LNCaP clone FGC (cell line): Measurements from ENCODE around the gene SPA17.

Experiments
- DNase-seq: peaks from one replicate; pipeline ENCODE4 v3.0.0-alpha.2; 2011; ENCODE audit warnings: low read depth
- H3K4me3 ChIP-seq: 2 replicates; pipeline ENCODE4 v1.5.1; 2011; ENCODE audit warnings: mild to moderate bottlenecking, low read depth, low read length, control low read depth
- CTCF ChIP-seq: IDR thresholded peaks from 2 replicates; pipeline ENCODE4 v1.5.1; 2012; ENCODE audit warnings: mild to moderate bottlenecking; ENCODE audit not compliant: control insufficient read depth, insufficient read depth; ENCODE audit errors: extremely low read depth

Gene SPA17

DNA sequence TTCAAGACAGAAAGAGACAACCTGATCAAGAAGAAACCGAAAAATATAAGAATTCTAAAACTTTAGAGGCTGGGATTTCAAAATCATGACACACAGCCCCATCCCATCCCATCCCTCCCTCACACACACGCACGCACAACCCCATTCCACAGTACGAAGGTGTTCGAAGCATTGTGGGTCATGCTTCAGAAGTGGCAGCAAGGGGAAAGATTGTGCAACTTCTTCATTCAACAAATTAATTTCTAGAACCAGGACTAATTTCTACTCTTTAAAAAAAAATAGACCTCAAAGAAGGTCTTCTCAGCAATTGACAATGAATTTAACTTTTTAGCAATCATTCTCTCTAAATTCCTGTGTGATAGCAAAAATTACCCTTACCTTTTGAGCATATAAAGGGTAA is 867 bp downstream of the SPA17 start:
- TF ChIP-seq CTCF, result no peak
- no peak for DNase-seq
- peak overlapping the region; percentile 81 for H3K4me3 ChIP-seq

- no peak for TF ChIP-seq CTCF
- DNase-seq, result no peak
Measured at GRCh38 chr11:124676386-124676785, 2.7 kb downstream of the SPA17 start.

DNA sequence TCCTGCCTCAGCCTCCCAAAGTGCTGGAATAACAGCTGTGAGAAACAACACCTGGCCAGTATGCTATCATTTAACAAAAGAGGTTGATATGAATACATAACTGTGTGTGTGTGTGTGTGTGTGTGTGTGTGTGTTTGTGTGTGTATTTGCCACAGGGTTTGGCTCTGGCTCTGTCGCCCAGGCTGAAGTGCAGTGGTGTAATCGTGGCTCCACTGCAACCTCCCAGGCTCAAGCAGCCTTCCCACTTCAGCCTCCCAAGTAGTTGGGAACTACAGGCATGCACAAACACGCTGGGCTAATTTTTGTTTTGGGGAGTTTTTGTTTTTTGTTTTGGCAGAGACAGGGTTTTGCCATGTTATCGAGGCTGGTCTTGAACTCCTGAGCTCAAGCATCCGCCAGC is 4.7 kb downstream of the SPA17 start:
- H3K4me3 ChIP-seq, result no peak overlapping the region
- no peak for TF ChIP-seq CTCF
- DNase-seq, result no peak

More at GRCh38 chr11:124676386-124676785, 2.7 kb downstream of the SPA17 start:
- no peak overlapping the region for H3K4me3 ChIP-seq

DNA sequence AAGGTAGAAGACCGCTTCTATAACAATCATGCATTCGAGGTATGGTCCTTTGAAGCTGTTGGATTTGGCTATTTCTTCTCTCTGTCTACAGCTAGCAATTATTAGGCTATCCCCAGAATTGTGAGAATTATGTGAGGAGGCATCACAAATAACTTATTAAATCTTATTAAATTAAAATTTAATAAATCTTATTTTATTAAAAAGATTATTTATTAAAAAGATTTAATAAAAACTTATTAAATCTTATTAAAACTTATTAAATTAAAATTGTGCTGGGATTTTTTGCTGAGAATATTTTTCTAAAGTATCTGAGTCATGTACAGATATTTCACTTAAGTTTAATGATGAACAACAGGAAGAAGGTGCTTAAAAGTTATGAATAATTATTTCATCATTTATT is 7.7 kb downstream of the SPA17 start:
- no peak for TF ChIP-seq CTCF
- no peak overlapping the region for H3K4me3 ChIP-seq
- DNase-seq, result no peak

DNA sequence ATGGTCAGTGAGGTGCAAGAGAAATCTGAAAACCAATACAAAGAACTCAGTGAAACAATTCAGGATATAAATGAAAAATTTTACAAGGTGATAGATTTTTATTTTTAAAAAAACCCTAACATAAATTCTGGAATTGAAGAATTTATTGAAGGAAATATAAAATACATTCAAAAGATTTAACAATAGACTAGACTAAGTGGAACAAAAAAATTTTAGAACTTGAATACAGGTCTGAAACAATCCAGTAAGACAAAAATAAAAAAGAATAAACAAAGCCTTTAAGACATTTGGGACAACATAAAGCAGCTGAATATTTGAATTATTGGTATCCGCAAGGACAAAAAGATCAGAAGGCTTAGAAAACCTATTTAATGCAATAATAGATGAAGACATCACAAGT is 8.7 kb downstream of the SPA17 start:
- no peak for DNase-seq
- TF ChIP-seq CTCF, result no peak

GRCh38 chr11:124693142-124693541 is 19.4 kb downstream of the SPA17 start:
- no peak for DNase-seq
- no peak for TF ChIP-seq CTCF

More for the DNA sequence above, 8.7 kb downstream of the SPA17 start:
- no peak overlapping the region for H3K4me3 ChIP-seq

GRCh38 chr11:124699547-124699946 is 25.8 kb downstream of the SPA17 start:
- no peak overlapping the region for H3K4me3 ChIP-seq
- no peak for DNase-seq
- TF ChIP-seq CTCF, result no peak

More at GRCh38 chr11:124693142-124693541, 19.4 kb downstream of the SPA17 start:
- no peak overlapping the region for H3K4me3 ChIP-seq
